Measurements from ENCODE around the gene PPM1N.
A peak's percentile ranks its signal among the peaks of the same experiment; 100 is the strongest.

Gene PPM1N

DNA sequence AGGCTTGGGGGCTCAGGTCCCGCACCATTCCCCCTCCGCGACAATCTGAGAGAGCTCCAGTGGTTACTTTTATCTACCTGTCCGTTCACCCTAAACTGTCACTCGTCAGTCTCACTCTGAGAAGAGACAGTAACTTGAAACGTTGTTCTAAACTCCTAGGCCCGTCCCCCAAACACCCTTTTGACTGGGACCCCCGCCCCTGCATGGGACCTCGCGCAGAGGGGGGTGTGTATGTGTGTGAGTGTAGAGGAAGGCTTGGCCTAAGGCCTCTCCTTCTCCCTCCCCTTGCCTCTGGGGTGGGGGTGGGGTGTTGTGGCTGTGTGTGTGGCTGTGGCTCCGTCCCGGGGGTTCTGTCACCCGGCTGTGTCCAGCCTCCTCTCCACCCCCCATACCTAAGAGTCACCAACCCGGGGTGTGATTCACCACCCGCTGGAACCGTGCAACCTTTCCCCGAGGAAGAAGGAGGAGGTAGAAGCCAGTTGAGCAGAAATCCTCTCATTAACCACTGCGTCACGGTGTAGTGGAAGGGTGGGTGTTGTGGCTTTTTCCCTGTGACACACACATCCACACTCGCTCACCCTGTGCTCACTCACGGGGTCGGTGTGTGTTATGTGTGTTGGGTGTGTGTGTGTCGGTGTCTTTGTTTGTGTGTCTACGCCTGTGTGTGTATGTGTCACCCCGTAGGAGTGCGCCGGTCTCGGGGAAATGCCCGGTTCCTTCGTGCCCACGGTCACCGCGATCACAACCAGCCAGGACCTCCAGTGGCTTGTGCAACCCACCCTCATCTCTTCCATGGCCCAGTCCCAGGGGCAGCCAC is 28.1 kb upstream of the PPM1N start:
- no peak for DNase-seq (ENCODE audit: low spot score)

DNA sequence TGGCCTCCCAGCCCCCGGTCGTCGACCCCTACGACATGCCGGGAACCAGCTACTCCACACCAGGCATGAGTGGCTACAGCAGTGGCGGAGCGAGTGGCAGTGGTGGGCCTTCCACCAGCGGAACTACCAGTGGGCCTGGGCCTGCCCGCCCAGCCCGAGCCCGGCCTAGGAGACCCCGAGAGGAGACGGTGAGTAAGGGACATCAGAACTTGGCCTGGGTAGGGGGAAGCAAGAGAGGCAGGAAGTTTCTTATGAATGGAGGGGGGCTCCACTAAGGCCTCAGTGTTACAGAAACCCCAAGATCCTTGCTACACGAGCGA is 27.5 kb upstream of the PPM1N start:
- no peak for DNase-seq (ENCODE audit: low spot score)

DNA sequence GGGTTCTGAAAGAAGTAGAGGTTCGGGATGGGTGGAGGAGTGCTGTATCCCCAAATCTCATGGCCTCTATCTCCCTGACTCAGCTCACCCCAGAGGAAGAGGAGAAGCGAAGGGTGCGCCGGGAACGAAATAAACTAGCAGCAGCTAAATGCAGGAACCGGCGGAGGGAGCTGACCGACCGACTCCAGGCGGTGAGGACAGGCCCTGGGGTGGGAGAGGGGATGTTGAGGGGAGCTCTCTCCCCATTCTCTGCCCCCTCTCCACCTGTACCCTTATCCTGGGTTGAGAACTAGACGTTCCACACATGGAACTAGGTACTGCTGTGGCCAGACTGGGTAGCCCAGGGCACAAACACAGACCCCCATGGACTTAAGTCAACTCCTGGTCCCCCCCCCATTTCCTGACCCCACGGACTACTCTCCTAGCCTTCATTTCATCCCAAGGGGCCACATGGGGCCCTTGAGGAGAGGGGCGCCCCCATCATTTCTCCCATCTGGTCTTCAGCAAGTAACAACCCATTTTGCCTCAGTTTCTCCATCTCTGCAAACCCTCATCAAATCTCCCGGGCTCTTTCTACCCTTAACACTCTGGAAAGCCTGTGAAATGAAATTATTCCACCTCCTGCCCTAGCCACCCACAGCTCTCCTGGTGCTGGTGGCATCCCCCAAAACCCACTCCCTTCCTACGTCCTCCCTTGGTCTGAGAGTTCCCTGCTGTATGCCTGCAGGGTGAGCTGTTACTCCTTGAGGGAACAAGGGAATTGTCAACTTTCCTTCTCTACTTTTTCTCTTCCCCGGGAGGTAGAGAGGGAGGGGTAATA is 26.9 kb upstream of the PPM1N start:
- no peak for DNase-seq (ENCODE audit: low spot score)

DNA sequence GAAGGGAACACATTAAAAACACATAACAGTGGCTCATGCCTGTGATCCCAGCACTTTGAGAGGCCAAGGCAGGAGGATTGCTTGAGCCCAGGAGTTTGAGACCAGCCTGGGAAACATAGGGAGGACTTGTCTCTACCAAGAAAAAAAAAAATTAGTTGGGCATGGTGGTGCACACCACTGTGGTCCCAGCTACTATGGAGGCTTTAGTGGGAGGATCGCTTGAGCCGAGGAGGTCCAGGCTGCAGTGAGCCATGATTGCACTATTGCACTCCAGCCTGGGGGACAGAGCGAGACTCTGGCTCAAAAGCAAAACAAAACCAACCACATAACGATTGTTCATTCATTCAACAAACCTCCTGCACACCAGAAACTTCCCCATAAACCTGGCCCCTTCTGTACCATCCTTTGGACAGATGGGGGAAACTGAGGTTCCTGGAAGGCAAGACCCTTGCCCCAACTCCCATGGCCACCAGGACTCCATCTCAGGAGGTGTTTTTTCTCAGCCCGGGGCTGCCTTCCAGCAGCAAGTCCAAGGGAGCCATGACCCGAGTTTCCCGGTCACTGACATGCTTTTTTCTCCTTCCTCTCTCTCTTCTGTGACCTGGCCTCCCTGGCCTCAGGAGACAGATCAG is 26.2 kb upstream of the PPM1N start:
- DNase-seq (ENCODE audit: low spot score): no peak

DNA sequence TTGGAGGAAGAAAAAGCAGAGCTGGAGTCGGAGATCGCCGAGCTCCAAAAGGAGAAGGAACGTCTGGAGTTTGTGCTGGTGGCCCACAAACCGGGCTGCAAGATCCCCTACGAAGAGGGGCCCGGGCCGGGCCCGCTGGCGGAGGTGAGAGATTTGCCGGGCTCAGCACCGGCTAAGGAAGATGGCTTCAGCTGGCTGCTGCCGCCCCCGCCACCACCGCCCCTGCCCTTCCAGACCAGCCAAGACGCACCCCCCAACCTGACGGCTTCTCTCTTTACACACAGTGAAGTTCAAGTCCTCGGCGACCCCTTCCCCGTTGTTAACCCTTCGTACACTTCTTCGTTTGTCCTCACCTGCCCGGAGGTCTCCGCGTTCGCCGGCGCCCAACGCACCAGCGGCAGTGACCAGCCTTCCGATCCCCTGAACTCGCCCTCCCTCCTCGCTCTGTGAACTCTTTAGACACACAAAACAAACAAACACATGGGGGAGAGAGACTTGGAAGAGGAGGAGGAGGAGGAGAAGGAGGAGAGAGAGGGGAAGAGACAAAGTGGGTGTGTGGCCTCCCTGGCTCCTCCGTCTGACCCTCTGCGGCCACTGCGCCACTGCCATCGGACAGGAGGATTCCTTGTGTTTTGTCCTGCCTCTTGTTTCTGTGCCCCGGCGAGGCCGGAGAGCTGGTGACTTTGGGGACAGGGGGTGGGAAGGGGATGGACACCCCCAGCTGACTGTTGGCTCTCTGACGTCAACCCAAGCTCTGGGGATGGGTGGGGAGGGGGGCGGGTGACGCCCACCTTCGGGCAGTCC is 25.5 kb upstream of the PPM1N start:
- DNase-seq (ENCODE audit: low spot score): no peak

DNA sequence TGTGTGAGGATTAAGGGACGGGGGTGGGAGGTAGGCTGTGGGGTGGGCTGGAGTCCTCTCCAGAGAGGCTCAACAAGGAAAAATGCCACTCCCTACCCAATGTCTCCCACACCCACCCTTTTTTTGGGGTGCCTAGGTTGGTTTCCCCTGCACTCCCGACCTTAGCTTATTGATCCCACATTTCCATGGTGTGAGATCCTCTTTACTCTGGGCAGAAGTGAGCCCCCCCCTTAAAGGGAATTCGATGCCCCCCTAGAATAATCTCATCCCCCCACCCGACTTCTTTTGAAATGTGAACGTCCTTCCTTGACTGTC is 24.9 kb upstream of the PPM1N start:
- no peak for DNase-seq (ENCODE audit: low spot score)

DNA sequence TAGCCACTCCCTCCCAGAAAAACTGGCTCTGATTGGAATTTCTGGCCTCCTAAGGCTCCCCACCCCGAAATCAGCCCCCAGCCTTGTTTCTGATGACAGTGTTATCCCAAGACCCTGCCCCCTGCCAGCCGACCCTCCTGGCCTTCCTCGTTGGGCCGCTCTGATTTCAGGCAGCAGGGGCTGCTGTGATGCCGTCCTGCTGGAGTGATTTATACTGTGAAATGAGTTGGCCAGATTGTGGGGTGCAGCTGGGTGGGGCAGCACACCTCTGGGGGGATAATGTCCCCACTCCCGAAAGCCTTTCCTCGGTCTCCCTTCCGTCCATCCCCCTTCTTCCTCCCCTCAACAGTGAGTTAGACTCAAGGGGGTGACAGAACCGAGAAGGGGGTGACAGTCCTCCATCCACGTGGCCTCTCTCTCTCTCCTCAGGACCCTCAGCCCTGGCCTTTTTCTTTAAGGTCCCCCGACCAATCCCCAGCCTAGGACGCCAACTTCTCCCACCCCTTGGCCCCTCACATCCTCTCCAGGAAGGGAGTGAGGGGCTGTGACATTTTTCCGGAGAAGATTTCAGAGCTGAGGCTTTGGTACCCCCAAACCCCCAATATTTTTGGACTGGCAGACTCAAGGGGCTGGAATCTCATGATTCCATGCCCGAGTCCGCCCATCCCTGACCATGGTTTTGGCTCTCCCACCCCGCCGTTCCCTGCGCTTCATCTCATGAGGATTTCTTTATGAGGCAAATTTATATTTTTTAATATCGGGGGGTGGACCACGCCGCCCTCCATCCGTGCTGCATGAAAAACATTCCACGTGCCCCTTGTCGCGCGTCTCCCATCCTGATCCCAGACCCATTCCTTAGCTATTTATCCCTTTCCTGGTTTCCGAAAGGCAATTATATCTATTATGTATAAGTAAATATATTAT is 24.3 kb upstream of the PPM1N start:
- no peak for DNase-seq (ENCODE audit: low spot score)

DNA sequence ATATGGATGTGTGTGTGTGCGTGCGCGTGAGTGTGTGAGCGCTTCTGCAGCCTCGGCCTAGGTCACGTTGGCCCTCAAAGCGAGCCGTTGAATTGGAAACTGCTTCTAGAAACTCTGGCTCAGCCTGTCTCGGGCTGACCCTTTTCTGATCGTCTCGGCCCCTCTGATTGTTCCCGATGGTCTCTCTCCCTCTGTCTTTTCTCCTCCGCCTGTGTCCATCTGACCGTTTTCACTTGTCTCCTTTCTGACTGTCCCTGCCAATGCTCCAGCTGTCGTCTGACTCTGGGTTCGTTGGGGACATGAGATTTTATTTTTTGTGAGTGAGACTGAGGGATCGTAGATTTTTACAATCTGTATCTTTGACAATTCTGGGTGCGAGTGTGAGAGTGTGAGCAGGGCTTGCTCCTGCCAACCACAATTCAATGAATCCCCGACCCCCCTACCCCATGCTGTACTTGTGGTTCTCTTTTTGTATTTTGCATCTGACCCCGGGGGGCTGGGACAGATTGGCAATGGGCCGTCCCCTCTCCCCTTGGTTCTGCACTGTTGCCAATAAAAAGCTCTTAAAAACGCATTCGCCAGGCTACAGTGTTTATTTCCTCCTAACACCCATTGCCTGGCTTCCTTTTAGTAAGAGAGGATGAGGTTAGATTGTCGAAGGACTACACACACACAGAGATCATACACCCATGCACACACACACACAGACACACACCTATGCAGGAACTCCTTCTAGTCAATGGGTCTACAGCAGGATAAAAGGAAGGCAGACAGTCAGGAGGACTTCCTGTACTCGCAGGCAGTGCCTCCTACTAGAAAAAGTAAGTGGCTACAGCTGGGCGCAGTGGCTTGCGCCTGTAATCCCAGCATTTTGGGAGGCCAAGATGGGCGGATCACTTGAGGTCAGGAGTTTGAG is 23.4 kb upstream of the PPM1N start:
- no peak for DNase-seq (ENCODE audit: low spot score)

DNA sequence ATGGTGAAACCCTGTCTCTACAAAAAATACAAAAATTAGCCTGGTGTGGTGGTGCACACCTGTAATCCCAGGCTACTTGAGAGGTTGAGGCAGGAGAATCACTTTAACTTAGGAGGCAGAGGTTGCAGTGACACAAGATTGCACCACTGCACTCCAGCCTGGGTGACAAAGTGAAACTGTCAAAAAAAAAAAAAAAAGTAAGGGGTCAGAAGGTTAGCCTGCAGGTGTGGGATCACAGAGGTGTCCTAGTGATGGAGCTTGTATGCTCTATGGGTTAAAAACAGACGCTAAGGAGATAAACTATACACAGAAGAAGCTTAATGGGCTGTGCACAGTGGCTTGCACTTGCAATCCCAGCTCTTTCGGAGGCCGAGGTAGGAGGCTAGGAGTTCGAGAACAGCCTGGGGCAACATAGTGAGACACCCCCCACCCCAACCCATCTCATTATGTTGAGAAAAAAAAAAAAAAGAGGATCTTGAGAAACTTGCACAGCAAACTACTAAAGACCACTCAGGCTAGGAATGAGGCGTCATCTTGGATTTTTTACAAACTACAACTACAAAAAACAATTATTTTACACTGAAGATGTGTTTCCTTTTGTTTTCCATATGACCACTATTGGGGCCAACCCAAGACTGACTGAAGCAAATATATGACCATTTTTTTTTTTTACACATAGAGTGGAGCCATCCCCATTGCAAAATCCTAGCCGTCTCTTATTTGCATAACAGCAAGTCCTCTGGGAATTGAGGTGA is 22.5 kb upstream of the PPM1N start:
- DNase-seq (ENCODE audit: low spot score): no peak

DNA sequence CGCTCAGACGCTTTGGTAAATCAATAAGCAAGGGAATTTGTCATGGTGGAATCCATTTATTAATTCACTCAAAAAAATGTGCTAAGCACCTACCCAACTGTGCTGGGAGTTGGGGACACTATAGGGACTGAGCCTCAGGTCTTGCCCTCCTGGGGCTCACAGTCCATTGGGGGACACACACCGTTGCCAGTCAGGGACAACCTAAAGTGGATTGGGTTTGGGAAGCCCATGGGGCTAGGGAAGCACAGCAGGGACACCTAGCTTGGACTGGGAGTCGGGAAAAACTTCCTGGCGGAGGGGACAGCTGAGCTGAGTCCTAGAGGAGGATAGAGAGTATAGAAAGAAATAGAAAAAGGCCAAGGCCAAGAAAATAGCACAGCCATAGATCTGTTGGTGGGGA is 21.9 kb upstream of the PPM1N start:
- DNase-seq (ENCODE audit: low spot score): no peak

DNA sequence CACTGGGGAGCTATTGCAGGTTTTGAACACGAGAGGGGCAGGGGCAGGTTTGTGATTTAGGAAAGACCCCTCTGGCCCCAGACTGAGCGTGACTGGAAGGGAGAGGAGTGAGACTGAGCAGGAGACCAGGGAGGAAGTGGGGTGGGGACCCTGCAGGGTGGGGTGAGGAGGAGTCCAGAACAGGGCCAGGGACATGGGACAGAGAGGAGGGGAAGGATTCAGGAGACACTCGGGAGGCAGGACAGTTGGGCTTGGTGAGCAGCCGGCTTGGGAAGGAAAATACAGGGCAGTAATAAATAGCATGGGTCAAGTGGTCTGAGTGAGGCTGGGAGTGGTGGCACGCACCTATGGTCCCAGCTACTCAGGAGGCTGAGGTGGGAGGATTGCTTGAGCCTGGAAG is 21.1 kb upstream of the PPM1N start:
- DNase-seq (ENCODE audit: low spot score): no peak

DNA sequence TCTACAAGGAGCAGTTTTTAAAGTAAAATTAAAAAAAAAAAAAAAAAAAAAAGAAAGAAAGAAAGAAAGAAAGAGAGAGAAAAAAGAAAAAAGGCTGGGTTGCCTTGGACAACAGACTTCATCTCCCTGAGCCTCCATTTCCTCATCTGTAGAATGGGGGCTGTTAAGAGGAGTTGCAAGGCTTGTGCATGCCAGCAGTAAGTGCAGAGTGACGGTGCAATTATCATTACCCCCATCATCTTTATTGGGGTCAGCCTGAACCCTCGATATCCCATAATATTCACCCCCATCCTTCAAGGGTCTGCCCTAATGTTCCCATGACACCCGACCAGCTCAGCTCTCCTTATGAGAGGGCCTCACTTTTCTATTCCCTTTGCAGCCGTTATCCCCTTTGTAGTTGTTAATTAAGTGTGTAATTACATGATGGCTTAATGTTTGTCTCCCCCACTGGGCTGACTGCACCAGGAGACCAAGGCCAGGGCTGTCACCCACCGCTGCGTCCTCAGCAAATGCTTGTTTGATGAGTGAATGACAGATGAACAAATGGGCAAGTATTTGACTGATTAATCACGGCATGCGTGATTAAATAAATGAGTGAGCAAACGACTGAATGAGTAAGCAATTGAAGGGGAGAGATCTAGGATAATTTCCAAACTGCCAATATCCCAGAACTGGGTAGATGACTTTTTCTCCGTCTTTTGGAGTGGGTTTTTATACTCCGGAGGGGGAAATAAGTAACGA is 20.4 kb upstream of the PPM1N start:
- DNase-seq (ENCODE audit: low spot score): no peak

DNA sequence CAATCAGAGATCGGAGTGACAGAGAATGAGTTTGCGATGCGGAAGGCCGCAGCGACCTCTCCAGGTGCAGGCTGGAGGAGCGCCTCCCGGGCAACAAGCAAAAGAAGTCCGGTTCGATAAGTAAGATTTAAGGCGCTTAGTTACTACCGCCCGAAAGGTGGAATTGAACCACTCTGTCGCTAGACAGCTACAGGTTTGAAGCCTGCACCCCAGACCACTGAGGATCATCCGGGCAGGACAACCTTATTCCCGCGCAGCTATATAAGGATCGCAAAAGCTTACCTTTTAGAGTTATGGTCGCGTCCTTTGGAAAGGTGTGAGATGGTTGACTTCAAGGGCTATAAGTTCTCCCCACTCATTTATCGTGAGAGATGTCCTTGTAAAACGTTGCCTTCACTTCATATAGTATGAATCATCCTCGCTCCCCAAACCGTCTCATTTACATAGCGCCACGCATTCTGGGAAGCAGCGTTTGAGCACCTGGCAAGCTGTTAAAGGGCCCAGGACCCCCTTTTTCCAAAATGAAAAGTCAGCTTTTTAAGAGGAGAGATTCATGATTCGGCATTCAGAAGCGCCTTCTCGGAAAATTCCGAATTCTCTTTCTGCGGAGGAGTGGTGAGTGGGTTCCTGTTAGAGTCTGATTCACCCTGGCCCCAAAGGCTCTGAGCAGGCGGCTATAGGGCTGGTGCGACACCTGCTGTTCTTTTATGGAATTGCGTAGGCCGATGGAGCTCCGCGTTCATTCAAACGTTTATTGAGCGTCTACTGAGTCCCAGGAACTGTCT is 19.6 kb upstream of the PPM1N start:
- peak; percentile 92 for DNase-seq (ENCODE audit: low spot score)

DNA sequence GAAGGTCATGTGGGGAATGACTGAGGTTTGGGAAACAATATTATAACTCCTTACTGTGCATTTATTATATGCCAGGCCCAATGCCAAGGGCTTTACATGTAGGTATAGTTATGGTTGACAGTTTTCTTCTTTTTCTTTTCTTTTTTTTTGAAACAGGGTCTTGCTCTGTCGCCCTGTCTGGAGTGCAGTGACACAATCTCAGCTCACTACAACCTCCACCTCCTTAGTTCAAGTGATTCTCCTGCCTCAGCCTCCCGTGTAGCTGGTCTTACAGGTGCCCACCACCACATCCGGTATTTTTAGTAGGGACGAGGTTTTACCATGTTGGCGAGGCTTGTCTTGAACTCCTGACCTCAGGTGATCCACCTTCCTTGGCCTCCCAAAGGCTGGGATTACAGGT is 15.2 kb upstream of the PPM1N start:
- DNase-seq (ENCODE audit: low spot score): no peak

DNA sequence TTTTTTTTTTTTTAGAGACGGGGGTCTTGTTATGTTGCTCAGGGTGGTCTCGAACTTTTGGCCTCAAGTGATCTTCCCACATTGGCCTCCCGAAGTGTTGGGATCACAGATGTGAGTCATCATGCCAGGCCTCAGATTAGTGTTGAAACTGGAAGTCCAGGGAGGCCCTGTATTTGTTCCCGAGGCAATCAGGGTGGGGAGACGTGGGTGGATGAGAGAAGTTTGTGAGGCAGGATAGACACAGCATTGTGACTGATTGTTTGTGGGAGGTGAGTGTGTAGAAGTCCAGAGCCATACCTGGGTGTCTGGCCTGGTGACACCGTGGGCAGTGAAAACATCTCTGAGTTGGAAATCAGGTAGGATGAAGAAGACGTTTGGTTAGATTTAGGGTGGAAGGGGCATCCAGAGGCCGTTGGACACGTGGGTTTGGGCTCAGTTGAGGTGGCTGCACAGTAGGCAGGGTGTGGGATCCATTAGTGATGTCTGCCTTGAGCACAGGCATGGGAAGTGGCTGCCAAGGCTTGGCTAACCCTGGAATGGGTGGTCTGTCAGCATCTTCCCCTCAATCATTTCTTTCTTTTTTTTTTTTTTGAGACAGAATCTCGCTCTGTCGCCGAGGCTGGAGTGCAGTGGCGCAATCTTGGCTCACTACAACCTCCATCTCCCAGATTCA is 13.8 kb upstream of the PPM1N start:
- no peak for DNase-seq (ENCODE audit: low spot score)

DNA sequence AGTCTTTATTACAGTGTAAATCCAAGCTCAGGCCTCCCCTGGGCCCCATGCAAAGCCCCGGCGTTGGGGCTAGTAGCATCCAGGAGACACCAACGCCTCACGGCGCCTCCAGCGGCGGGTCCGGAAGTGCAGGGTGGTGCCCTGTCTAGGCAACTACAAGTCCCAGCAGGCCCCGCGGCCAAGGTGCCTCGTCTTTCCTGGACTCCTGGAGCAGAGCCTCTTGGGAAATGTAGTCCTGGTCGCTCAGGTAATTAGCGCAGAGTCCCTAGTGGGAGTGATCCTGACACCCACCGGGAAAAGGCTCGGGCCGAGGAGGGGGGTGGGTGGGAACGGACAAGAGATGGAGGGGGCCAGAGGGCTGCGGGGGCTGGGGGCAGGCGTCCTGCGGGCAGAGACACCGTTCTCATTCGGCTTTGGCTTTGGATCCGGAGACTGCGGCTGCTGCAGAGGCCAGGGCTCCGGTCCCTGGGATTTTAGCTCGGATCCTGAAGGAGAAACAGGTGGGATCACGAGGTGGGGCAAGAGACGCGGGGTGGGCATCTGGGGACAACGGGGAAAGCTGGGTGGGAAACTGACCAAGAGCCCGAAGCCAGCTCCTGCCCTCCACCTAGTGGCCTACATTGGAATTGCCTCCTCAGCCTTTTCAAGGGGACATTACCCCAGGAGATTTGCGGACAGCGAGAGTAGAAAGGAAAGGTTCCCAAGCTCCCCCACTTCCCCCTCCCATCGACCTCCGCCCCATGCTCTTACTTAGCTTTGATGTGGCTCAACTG is 12.8 kb upstream of the PPM1N start:
- DNase-seq (ENCODE audit: low spot score): peak; percentile 95
